Activated CD8-positive, alpha-beta T cell treated with anti-CD3 and anti-CD28 coated beads for 36 hours (primary cell): ENCODE results near the gene FHIP1B. TPM values are rescaled to one million over a fixed set of nuclear protein-coding genes. Genes with fewer than 3 reads are reported as not detected.

Source experiments
- ATAC-seq: fragments of 200-7000 bp; cut with Tn5 transposase; one replicate; pipeline ENCODE4 v1.10.0; 2021; ENCODE audit warnings: mild to moderate bottlenecking, moderate library complexity
- CTCF ChIA-PET: fragments of 350-600 bp; sonication (Branson Sonifier 250); formaldehyde crosslinking; loops from one replicate; lab custom pipeline; 2021; ENCODE audit warnings: antibody characterized with exemption; lab: Charles Lee
- POLR2A ChIA-PET: fragments of 350-600 bp; sonication (Branson Sonifier 250); formaldehyde crosslinking; loops from one replicate; lab custom pipeline; 2021; ENCODE audit warnings: antibody characterized with exemption; lab: Charles Lee
- DNase-seq: peaks from one replicate; pipeline ENCODE4 v3.0.0-alpha.2; 2020
- H3K27ac Mint-ChIP-seq: one replicate; pipeline ENCODE4 v1.8.0; 2021; ENCODE audit warnings: mild to moderate bottlenecking, mixed read lengths
- H3K27me3 Mint-ChIP-seq: one replicate; pipeline ENCODE4 v1.8.0; 2021; ENCODE audit warnings: mixed read lengths
- H3K36me3 Mint-ChIP-seq: one replicate; pipeline ENCODE4 v1.8.0; 2021; ENCODE audit warnings: low read depth, mixed read lengths
- H3K4me1 Mint-ChIP-seq: one replicate; pipeline ENCODE4 v1.8.0; 2021; ENCODE audit warnings: low read depth, mixed read lengths
- H3K4me3 Mint-ChIP-seq: one replicate; pipeline ENCODE4 v1.8.0; 2021; ENCODE audit warnings: mild to moderate bottlenecking, moderate library complexity, mixed read lengths
- H3K9me3 Mint-ChIP-seq: one replicate; pipeline ENCODE4 v1.8.0; 2021; ENCODE audit warnings: mixed read lengths
- intact Hi-C: fragments of 100-400 bp; cut with micrococcal nuclease; formaldehyde crosslinking; loops from one replicate; pipeline ENCODE4 v1.10.0; 2022
- total RNA-seq, 2 experiments: library from RNA; stranded (reverse); gene quantifications; one replicate each; pipeline ENCODE4 v1.2.3, GENCODE V29; 2021
- TF ChIP-seq, protein P1 (sequence below): fragments of 200-600 bp; IDR thresholded peaks from one replicate; pipeline ENCODE4 v1.8.0; 2022; ENCODE audit warnings: antibody characterized with exemption, mild to moderate bottlenecking

FHIP1B gene
- total RNA-seq, 2 experiments from 2014 or later: 14.9 to 15.1 TPM

DNA sequence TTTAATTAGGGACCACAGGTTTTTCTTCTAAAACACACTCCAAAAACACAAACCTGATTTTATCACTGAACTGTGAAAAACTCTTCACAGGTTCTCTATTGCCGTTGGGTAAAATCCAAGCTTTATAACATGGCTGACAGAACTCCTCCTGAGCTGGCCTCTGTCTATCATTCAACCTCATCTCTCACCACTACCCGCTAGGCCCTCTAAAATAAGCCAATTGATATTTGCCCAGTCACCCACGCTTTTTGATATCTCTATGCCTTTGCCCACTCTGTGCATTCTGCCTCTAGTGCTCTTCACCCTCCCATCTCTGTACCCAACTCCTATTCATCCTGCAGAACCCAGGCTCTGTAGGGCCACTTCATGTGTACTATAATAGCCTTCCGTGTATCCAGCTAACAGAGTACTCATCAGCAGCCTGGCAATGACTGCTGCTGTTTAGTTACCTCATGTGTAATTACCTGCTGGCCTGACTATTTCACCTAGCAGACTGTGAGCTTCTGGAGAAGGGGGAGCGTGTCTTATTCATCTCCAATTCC, 3.4 kb upstream of the FHIP1B start:
- TF ChIP-seq, protein P1, sequence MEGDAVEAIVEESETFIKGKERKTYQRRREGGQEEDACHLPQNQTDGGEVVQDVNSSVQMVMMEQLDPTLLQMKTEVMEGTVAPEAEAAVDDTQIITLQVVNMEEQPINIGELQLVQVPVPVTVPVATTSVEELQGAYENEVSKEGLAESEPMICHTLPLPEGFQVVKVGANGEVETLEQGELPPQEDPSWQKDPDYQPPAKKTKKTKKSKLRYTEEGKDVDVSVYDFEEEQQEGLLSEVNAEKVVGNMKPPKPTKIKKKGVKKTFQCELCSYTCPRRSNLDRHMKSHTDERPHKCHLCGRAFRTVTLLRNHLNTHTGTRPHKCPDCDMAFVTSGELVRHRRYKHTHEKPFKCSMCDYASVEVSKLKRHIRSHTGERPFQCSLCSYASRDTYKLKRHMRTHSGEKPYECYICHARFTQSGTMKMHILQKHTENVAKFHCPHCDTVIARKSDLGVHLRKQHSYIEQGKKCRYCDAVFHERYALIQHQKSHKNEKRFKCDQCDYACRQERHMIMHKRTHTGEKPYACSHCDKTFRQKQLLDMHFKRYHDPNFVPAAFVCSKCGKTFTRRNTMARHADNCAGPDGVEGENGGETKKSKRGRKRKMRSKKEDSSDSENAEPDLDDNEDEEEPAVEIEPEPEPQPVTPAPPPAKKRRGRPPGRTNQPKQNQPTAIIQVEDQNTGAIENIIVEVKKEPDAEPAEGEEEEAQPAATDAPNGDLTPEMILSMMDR: no peak
- H3K4me3 Mint-ChIP-seq: no peak overlapping the region
- H3K4me1 Mint-ChIP-seq: peaks cover 13% of the 10 kb centered on the region
- no peak for ATAC-seq
- no peak overlapping the region for H3K27ac Mint-ChIP-seq
- H3K36me3 Mint-ChIP-seq: no peaks in the 10 kb centered on the region
- H3K27me3 Mint-ChIP-seq: no peaks in the 10 kb centered on the region
- no peak for DNase-seq
- H3K9me3 Mint-ChIP-seq: no peaks in the 10 kb centered on the region
- CTCF ChIA-PET: interaction anchor here (0.7 to 6.1 kb wide), 4 partner anchors 11 to 125 kb away, joined by 3 to 45 read pairs (median 20); no protein-coding TSS in a partner anchor
- intact Hi-C loops: no loop called here
- POLR2A ChIA-PET: interaction anchor here (1.0 kb wide), 1 partner anchor 15 kb away, joined by 3 read pairs; no protein-coding TSS in a partner anchor

DNA sequence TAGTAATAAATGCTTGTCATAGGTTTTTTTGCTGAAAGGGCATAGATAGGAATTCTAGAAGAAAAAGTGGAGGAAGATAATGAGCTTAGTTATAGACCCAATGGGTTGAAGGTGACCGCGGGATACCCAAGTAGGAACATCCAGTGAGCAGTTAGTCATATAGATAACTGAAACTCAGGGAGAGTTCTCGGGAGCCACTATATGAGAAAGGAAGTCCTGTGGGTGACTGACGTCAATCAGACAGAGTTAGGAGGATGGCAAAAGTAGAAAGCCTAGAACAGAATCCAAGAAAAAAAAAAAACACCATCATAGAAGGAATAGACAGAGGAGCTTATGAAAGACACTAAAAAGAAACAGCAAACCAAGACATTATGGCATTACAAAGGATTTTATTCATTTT, 2.8 kb upstream of the FHIP1B start:
- CTCF ChIA-PET: interaction anchor here (0.7 to 6.1 kb wide), 6 partner anchors 9 to 126 kb away, joined by 3 to 45 read pairs (median 11); no protein-coding TSS in a partner anchor
- Mint-ChIP-seq H3K27ac (no peak overlapping the region), H3K36me3 (no peaks in the 10 kb centered on the region), H3K27me3 (no peaks in the 10 kb centered on the region), H3K4me3 (no peak overlapping the region), H3K4me1 (peaks cover 16% of the 10 kb centered on the region), H3K9me3 (no peaks in the 10 kb centered on the region)
- DNase-seq (no peak), ATAC-seq (no peak)
- POLR2A ChIA-PET: interaction anchor here (1.0 to 1.4 kb wide), 3 partner anchors 9 to 24 kb away, joined by 3 to 5 read pairs (median 3); no protein-coding TSS in a partner anchor
- intact Hi-C loops: no loop called here
- TF ChIP-seq, protein P1: no peak

DNA sequence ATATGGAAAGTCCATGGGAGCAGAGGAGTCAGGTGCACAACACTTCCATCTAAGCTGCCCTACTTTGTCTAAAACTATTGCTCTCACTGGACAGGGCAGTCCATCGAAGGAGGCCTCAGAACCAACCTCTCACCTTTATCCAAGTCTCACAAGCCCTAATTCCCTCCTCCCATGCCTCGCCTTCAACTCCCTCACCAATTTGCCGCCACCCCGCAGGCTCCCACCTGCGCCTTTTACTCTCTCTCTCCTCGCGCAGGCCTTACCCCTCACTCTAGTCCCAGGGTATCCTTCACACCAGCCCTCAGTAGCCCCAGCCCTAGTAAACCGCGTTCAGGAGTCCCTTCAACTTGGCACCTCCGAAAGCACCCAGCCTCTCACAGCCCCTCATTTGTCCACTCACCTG, 451 bp downstream of the FHIP1B start:
- ATAC-seq (no peak), DNase-seq (peak; percentile 24)
- ChIA-PET CTCF (interaction anchor here (1.0 to 6.1 kb wide), 4 partner anchors 18 to 129 kb away, joined by 3 to 45 read pairs (median 14); no protein-coding TSS in a partner anchor), POLR2A (interaction anchor here (0.7 kb wide), 1 partner anchor 32 kb away, joined by 4 read pairs; no protein-coding TSS in a partner anchor)
- Mint-ChIP-seq H3K36me3 (no peaks in the 10 kb centered on the region), H3K27me3 (no peaks in the 10 kb centered on the region), H3K27ac (peak overlapping the region; percentile 94), H3K9me3 (no peaks in the 10 kb centered on the region), H3K4me1 (peaks cover 45% of the 10 kb centered on the region), H3K4me3 (peak overlapping the region; percentile 93)
- TF ChIP-seq, protein P1: no peak
- intact Hi-C loops: no loop called here

DNA sequence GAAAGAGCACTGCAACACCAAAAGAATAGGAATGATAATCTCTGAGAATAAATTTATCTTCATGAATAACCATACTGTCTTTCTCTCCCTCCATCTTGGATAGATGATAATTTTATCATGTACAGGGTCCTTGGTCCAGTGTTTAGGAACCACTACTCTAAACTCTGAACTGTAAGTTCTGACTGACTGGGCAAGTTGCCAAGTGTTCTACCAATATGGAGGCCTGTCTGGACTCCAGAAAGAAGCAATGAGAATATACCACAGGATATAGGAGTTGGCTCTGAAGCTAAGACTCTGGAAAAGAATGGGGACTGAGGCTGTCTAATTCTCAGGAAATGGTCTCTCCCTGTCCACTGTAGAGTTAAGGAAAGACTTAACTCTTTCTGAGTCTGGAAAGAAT, 1.5 kb downstream of the FHIP1B start:
- H3K4me1 Mint-ChIP-seq: peaks cover 49% of the 10 kb centered on the region
- ATAC-seq: no peak
- CTCF ChIA-PET: interaction anchor here (0.6 to 1.8 kb wide), 3 partner anchors 19 to 130 kb away, joined by 3 to 4 read pairs (median 4); no protein-coding TSS in a partner anchor

More for the DNA sequence above, 1.5 kb downstream of the FHIP1B start:
- Mint-ChIP-seq H3K27ac (no peak overlapping the region), H3K36me3 (no peaks in the 10 kb centered on the region), H3K9me3 (no peaks in the 10 kb centered on the region), H3K27me3 (no peaks in the 10 kb centered on the region), H3K4me3 (peak overlapping the region; percentile 48)
- POLR2A ChIA-PET: interaction anchor here (1.2 kb wide), 1 partner anchor 1624 kb away, joined by 3 read pairs; no protein-coding TSS in a partner anchor
- TF ChIP-seq, protein P1: no peak
- intact Hi-C loops: no loop called here
- no peak for DNase-seq
